Large intestine (tissue), 3 donors: Measurements from ENCODE around the gene FER. TPM values are rescaled to one million over a fixed set of nuclear protein-coding genes. Genes with fewer than 3 reads are reported as not detected.

Source experiments
- DNase-seq, 2 donors: peaks; one replicate each; pipeline versions ENCODE4 v3.0.0 to v3.0.0-alpha.2; 2013
- H3K27ac ChIP-seq: one replicate; pipeline ENCODE4 v1.5.1; 2013; ENCODE audit warnings: low read length
- H3K27me3 ChIP-seq: 2 replicates; pipeline ENCODE4 v1.6.1; 2013; ENCODE audit warnings: low read length; ENCODE audit not compliant: control insufficient read depth, insufficient read depth
- H3K36me3 ChIP-seq: 2 replicates; pipeline ENCODE4 v1.6.1; 2013; ENCODE audit warnings: low read length; ENCODE audit not compliant: control insufficient read depth, insufficient read depth
- H3K4me1 ChIP-seq: one replicate; pipeline ENCODE4 v1.6.1; 2013; ENCODE audit warnings: low read length; ENCODE audit not compliant: control insufficient read depth, insufficient read depth
- H3K4me3 ChIP-seq: one replicate; pipeline ENCODE4 v1.5.1; 2013; ENCODE audit warnings: low read length
- H3K9me3 ChIP-seq: one replicate; pipeline ENCODE4 v1.6.1; 2013; ENCODE audit warnings: mild to moderate bottlenecking, low read depth, low read length, moderate library complexity; ENCODE audit not compliant: control insufficient read depth
- WGBS: methylation state at CpG from one replicate; pipeline ENCODE4 v1.1.5; 2013; ENCODE audit warnings: low lambda C conversion rate; ENCODE audit not compliant: insufficient coverage; 5-methylcytosine and 5-hydroxymethylcytosine counted together
- polyA plus RNA-seq: library from polyadenylated mRNA; unstranded; fragments of 120-200 nt; gene quantifications from one replicate; pipeline ENCODE4 v1.2.1, GENCODE V29; 2013

Gene FER
- polyA plus RNA-seq, 1 donor = 7.2 TPM

GRCh38 chr5:108797396-108797795 is 49.7 kb downstream of the FER start:
- Histone ChIP-seq H3K9me3 (no peaks in the 10 kb centered on the region), H3K4me1 (no peaks in the 10 kb centered on the region), H3K27me3 (no peaks in the 10 kb centered on the region), H3K36me3 (peaks cover 6% of the 10 kb centered on the region), H3K4me3 (no peak overlapping the region), H3K27ac (no peak overlapping the region)
- WGBS = no CpG with 5 or more reads among the region's 2 CpGs
- DNase-seq = no peak

- no peaks in the 10 kb centered on the region for H3K4me1 ChIP-seq
- no peaks in the 10 kb centered on the region for H3K9me3 ChIP-seq
- no peak overlapping the region for H3K4me3 ChIP-seq
- 29% methylated on average over 1 of the region's 2 CpGs for WGBS
- no peak for DNase-seq
- H3K27ac ChIP-seq = no peak overlapping the region
- peaks cover 6% of the 10 kb centered on the region for H3K36me3 ChIP-seq
- H3K27me3 ChIP-seq = no peaks in the 10 kb centered on the region
Measured at GRCh38 chr5:108797986-108798385, 50.3 kb downstream of the FER start.

- no CpG with 5 or more reads among the region's 3 CpGs for WGBS
- Histone ChIP-seq H3K4me3 (no peak overlapping the region), H3K27ac (no peak overlapping the region), H3K9me3 (peaks cover 2% of the 10 kb centered on the region), H3K4me1 (no peaks in the 10 kb centered on the region), H3K36me3 (peaks cover 6% of the 10 kb centered on the region), H3K27me3 (no peaks in the 10 kb centered on the region)
- no peak for DNase-seq
Measured at GRCh38 chr5:108798513-108799265, 51.0 kb downstream of the FER start.

- 92% methylated on average over 3 of the region's 3 CpGs for WGBS
- H3K9me3 ChIP-seq = peaks cover 2% of the 10 kb centered on the region
- no peak overlapping the region for H3K27ac ChIP-seq
- H3K36me3 ChIP-seq = peaks cover 6% of the 10 kb centered on the region
- H3K27me3 ChIP-seq = no peaks in the 10 kb centered on the region
- no peaks in the 10 kb centered on the region for H3K4me1 ChIP-seq
- no peak overlapping the region for H3K4me3 ChIP-seq
- DNase-seq = no peak
Measured at GRCh38 chr5:108801301-108801700, 53.6 kb downstream of the FER start.

- Histone ChIP-seq H3K36me3 (peaks cover 6% of the 10 kb centered on the region), H3K27me3 (no peaks in the 10 kb centered on the region), H3K4me3 (no peak overlapping the region), H3K9me3 (peaks cover 2% of the 10 kb centered on the region), H3K4me1 (no peaks in the 10 kb centered on the region), H3K27ac (no peak overlapping the region)
- no peak for DNase-seq
- WGBS = 100% methylated on average over 1 of the region's 4 CpGs
Measured at GRCh38 chr5:108801776-108802175, 54.1 kb downstream of the FER start.

- Histone ChIP-seq H3K9me3 (peaks cover 14% of the 10 kb centered on the region), H3K36me3 (no peaks in the 10 kb centered on the region), H3K4me1 (no peaks in the 10 kb centered on the region), H3K4me3 (no peak overlapping the region), H3K27me3 (no peaks in the 10 kb centered on the region), H3K27ac (no peak overlapping the region)
- no peak for DNase-seq
- WGBS = no CpG with 5 or more reads among the region's 3 CpGs
Measured at GRCh38 chr5:108810717-108811116, 63.0 kb downstream of the FER start.

- no peak overlapping the region for H3K27ac ChIP-seq
- H3K4me1 ChIP-seq = no peaks in the 10 kb centered on the region
- no peaks in the 10 kb centered on the region for H3K36me3 ChIP-seq
- no peak overlapping the region for H3K4me3 ChIP-seq
- 89% methylated on average over 3 of the region's 3 CpGs for WGBS
- DNase-seq = no peak
- peaks cover 14% of the 10 kb centered on the region for H3K9me3 ChIP-seq
- no peaks in the 10 kb centered on the region for H3K27me3 ChIP-seq
Measured at GRCh38 chr5:108813673-108814072, 66.0 kb downstream of the FER start.

GRCh38 chr5:108814551-108814950 is 66.9 kb downstream of the FER start:
- Histone ChIP-seq H3K36me3 (no peaks in the 10 kb centered on the region), H3K27me3 (no peaks in the 10 kb centered on the region), H3K27ac (no peak overlapping the region), H3K4me1 (no peaks in the 10 kb centered on the region), H3K4me3 (no peak overlapping the region), H3K9me3 (peaks cover 11% of the 10 kb centered on the region)
- no peak for DNase-seq
- 100% methylated on average over 1 of the region's 4 CpGs for WGBS

GRCh38 chr5:108818613-108819272 is 71.0 kb downstream of the FER start:
- no peak overlapping the region for H3K4me3 ChIP-seq
- no CpG with 5 or more reads among the region's 5 CpGs for WGBS
- no peaks in the 10 kb centered on the region for H3K36me3 ChIP-seq
- no peaks in the 10 kb centered on the region for H3K9me3 ChIP-seq
- no peak for DNase-seq
- no peak overlapping the region for H3K27ac ChIP-seq
- no peaks in the 10 kb centered on the region for H3K27me3 ChIP-seq
- no peaks in the 10 kb centered on the region for H3K4me1 ChIP-seq

- no peak overlapping the region for H3K27ac ChIP-seq
- H3K4me1 ChIP-seq = no peaks in the 10 kb centered on the region
- no peaks in the 10 kb centered on the region for H3K36me3 ChIP-seq
- H3K4me3 ChIP-seq = no peak overlapping the region
- WGBS = 100% methylated on average over 1 of the region's 3 CpGs
- no peak for DNase-seq
- H3K27me3 ChIP-seq = no peaks in the 10 kb centered on the region
- H3K9me3 ChIP-seq = no peaks in the 10 kb centered on the region
Measured at GRCh38 chr5:108820983-108821382, 73.3 kb downstream of the FER start.
